Measurements from ENCODE around the gene DOK7.
"Not testable (repeated sequence)": the region's sequence is repeated elsewhere in the genome, so short reads cannot be mapped to it uniquely, and the experiment has no call there.

Gene DOK7

DNA sequence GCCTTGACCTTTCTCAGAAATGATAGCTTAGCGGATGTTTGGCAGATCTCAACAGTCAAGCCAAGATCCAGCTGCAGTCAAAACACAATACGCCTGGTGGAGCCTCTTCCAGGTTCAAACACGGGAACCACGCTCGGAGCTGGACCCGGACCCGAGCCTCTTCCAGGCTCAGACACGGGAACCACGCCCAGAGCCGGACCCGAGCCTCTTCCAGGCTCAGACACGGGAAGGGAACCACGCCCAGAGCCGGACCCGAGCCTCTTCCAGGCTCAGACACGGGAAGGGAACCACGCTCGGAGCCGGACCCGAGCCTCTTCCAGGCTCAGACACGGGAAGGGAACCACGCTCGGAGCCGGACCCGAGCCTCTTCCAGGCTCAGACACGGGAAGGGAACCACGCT, 48.5 kb downstream of the DOK7 start:
- DNase-seq = not testable (repeated sequence)

DNA sequence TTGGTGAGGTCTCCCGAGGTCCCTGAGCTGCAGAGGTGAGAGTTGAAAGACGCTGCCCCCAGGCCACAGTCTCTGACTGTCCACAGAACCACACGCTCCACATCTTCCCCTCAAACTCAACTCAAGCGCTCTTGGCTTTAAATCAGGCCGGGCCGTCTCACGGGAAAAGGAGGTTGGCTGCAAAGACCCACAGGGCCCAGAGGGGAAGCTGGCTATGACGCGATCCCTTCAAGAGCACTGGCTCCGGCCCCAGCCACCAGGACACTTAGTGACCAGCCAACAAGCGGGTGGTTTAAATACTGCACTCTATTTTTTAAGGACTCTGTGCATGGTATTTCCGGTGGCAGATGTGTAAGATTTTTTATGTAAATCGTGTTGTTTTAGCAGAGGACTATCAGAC, 49.2 kb downstream of the DOK7 start:
- no peak for DNase-seq

DNA sequence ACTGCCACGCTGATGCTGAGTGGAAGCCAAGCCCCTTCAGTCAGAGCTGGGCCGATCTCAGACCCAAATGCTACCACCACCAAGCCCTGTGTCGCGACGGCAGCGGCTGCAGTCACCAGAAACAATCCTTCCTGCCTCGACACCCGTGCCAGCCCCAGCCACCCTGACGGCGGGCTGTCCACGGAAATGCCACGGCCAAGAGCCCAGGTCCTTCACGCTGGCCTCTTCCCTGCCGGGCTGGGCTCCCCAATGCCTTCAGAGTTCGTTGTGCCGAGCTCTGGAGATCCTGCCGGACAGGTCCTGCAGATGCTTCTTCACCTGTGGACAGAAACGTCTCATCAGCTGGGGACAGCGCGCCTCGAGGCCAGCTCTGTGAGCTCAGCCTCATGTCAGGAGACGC, 49.6 kb downstream of the DOK7 start:
- DNase-seq = no peak

DNA sequence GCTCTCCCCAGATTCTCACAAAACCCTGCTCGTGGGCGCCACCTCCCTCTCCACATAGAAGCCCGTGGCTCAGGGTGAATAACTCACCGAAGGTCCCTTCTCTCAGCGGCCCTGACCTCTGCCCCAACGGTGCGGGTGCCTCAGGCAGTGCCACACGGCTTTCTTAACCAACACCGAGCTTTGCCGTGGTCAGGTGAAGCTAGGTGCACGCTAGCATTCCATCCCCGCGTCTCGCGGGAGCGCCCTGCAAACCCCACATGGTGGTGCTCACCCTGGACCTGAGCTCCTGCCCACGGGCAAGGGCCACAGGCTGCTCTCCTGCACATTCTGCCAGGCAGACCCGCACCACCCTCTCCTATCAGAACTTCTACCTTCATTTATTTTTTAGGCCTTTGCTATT, 50.7 kb downstream of the DOK7 start:
- no peak for DNase-seq

DNA sequence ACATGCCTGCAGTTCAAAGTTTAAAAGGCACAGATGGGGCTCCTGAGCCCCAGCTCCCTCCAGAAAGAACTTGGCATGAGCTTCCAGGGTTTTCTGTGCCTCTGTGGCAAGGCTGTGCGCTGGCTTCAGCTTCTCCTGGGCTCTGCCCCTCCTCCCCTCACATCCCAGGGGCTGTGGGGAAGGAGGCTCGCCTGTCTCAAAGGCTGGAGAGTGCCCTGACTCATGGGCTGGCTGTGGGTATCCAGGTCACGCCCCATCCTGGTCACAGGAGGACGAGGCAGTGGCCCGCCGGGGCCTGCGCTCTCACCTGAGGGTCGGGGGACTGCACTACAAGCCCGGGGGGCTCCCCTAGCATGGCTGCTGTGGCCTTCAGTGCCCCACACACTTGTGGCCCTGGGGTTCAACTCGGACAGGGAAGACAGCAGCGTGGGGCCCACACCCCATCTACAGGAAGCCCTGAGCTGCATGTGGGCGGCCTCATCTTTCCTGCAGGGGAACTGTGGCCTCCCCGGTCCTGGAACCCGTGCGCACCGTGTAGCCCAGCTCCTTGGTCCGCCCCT, 51.2 kb downstream of the DOK7 start:
- no peak for DNase-seq

DNA sequence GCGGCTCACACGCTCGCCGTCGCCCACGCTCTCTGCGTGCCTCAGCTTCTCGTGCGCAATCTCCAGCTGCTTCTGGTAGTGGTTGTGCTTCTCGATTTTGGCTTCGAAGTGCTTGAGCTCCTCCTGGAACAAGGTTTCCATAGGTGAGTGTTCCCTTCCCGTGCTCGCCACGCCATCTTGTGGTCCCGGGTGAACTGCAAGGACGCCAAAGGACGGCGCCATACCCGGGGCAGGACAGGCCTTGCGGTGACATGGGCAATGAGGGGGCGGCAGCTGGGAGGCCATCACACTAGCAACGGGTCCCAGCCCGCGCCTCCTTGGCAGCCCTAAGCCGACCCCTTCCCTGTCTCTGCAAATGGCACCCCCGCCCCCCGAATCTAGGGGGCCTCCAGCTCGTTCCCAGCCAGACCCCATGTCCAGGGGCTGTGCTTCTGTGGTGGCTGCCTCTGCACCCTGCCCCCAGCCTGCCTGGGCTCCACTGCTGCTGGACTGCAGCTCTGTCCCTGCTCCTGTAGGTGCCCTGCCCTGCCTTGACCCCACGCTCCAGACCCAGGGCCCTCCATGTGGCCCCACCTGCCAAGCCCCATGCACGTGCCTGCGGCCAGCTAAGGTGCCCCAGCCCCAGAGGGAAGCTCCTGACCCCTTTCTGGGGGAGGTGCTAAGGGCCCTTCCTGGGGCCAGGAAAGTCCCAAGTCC, 51.8 kb downstream of the DOK7 start:
- DNase-seq = no peak

DNA sequence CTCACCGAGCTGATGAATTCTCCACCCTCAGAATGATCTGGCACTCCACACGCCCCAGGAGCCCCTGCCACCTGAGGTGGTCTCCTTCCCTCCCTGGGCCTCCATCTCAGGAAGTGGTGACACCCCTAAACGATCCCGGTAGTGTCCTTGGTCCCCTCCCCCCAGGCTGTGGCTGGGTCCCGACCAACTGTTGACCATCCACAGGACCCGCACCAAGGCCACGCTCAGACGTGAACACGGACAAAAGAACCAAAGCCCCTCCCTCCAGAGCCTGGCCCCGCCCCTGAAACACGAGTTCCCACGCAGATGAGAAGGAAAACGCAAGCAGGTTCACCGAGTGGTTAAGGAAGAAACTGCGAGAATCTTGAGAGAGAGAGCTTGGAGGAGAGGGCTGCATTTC, 52.5 kb downstream of the DOK7 start:
- no peak for DNase-seq

DNA sequence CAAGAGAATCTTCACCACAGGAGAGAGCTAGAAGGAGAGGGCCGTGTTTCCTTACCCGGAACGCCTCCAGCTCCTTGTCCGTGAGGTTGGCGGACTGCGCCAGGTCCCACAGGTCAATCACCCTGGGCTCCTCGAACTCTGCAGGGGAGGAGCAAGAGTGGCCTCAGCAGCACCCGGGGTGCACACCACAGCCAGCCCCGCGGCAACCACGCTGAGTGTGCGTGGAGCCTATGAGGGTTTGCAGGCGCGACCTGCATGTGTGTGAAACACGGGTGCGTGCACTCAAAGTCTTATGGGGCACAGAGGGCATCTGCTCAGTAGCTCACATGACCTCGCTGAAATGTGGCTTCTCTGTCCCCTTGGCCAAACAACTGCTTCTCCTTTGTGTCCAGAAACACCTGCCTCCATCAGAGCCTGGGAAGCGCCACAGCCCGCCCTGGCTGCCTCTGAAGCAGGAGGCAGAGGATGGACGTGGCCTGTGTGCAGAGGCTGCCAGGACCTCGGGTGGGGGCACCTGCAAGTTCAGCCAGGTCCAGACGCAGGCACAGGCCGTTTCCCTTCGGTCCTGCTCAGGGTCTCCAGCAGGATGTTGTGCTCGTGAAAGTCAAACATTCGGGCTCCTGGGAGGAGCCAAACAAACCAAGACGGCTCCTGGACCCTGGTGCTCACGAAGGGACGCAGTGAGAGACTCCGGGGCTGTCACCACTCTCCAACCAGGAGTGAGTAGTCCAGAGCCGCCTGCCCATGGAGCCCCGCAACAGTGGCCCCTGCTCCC, 53.1 kb downstream of the DOK7 start:
- DNase-seq = no peak

DNA sequence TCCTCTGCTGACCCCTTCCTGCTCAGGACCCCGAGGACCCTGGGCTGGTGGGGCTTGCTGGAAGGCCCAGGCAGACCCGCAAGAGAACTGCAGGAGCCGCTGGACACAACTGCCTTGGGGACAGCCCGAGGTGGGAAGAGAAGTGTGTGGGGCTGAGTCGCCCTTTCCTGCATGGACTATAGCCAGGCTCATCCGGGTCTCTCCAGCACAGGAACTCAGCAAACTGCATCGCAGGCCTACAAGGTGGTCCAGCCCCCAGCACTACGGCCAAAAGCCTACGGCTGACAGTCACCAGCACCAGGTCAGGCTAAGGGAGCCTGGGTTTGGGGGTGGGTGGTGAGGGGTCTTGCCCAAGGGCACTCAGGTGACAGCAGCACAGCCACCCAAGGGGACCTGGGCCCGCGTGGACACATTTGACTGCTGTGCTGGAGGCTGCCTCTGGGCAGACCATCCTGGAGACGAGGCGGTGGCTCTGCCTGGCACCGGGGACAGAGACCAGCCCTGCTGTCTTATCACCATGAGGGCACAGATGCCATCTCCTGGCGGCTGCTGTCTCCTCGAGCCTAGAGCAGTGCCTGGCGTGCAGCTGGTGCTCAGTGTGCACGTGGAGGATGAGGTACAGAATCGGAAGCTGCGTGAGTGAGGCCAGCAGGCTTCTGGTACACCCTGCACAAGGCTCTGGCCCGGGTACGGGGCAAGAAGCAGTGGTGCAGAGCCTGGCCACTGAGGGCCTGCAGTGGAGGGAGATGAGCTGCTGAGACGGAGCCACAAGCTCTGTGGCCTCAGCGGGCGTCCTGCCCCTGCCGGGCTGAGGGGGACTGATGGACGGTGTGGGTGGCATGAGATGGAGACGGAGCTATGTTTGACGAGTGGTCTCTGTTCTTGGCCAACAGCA, 54.0 kb downstream of the DOK7 start:
- no peak for DNase-seq

DNA sequence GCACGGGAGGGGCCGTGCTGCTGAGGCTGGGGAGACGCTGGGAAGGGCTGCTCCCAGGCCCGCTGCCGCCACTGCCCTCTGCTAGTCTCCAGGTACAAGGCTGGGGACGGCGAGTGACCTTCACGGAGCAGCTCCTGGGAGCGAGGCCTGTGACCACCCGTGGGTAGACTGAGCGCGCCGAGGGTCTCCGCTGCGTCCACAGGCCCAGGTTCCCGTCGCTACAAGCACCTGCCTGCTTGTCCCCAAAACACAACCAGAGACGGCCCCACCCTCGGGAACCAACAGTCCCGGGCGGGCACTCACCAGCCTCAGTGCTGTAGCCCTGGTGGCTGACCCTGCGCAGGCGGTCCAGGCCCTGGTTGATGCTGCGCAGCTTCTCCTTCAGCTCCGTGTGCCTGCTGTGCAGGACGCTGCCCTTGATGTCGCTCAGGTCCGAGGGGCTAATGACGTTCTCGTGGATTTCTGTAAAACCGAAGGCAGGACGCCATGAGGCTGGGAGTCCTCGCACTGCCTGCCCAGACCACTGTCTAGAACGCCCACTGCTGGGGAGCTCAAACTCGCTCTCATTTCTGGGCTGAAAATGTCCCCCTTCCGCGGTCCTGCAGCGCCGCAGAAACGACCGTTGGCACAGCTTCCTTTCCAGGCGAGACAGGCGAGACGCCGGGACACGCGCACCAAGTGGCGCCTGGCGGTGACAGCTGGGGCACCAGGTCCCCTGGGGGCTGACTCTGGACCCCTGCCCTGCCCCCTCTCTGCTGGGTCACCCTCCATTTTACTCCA, 54.8 kb downstream of the DOK7 start:
- no peak for DNase-seq

DNA sequence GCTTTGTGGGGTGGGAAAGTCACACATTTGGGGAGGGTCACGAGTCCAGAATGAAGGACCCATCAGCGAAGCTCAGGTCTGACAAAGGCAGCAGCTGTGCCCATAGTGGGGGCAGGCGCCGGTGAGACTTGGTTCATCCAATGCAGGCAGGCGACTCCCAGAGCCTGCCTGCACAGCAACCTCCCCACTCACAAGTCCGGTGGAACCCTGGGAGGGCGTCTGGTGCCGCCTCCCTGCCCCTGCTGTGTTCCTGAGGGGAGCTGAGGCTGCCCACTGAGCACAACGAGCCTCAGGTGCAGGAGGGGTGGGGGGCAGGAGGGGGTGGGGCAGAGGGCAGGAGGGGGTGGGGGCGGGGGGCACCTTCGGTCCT, 55.4 kb downstream of the DOK7 start:
- DNase-seq = no peak

DNA sequence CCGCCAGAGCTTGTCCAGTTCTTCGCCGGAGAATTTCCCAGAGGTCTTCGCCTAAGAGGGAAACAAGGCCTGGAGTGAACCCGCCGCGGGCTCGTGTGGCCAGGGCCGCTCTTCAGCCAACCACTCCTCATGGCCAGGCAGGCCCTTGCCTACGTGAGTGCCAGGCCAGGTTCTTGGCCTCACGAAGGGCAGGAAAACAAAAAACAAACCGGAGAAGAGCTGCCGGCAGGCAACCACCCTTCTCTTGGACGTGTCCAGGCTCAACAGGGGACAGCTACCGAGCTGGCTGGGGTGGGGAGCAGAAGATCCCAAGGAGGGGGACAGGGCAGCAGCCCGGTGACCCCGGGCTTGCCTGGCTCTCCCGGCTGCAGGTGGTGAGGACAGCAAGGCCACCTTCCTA, 55.8 kb downstream of the DOK7 start:
- DNase-seq = no peak

DNA sequence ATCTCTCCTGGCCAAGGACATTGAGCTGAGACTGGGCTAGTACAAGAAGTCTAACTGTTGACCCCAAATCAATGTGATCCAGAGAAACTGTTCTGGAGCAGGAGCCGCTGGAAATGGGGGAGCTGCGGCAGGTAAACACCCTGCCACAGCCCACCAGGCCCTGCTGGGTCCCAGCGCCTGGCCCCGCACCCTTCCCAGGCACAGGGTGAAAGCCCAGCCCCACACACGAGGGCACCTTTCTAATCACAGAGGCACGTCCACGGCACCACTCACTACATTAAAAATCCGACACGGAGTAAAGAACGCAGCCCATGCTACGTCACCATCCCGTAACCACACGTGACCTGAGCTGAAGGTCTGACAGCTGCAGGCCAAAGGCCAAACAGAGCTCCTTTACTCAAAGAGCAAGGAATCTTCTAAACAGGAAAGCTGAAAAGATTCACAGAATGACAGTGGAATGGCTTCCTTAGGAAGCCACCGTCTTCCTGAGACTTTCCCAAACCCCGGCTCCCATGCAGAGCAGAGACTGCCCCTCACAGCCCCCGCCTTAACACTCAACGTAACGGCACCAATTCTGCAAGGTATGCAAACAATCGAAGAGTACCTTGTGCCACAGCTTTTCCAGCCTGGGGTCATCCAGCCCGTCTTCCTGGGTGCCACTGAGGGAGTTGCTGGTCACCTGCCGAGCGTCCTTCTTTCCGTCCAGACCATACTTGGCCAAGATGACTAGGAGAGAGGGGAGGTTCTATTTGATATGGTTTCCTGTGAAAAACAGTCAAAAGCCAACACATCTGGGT, 56.6 kb downstream of the DOK7 start:
- DNase-seq = no peak

DNA sequence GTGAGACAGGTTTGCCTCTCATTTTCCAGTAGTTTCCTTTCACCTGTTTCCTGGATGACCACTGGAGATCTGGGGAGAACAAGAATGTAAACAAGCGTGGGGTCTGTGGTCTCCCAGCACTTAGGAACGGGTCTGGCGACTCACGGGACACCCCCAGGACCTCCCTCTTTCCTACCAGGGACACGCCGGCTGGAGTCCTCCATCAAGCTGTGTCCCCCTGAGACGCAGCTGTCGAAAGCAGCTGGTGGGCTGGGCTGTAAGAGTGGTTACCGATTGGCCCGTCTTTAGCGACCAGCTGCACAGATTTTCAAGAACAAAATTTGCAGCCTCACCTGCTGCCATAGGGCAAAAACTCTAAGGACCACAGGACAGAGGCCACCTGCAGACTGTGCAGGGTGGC, 57.2 kb downstream of the DOK7 start:
- no peak for DNase-seq

DNA sequence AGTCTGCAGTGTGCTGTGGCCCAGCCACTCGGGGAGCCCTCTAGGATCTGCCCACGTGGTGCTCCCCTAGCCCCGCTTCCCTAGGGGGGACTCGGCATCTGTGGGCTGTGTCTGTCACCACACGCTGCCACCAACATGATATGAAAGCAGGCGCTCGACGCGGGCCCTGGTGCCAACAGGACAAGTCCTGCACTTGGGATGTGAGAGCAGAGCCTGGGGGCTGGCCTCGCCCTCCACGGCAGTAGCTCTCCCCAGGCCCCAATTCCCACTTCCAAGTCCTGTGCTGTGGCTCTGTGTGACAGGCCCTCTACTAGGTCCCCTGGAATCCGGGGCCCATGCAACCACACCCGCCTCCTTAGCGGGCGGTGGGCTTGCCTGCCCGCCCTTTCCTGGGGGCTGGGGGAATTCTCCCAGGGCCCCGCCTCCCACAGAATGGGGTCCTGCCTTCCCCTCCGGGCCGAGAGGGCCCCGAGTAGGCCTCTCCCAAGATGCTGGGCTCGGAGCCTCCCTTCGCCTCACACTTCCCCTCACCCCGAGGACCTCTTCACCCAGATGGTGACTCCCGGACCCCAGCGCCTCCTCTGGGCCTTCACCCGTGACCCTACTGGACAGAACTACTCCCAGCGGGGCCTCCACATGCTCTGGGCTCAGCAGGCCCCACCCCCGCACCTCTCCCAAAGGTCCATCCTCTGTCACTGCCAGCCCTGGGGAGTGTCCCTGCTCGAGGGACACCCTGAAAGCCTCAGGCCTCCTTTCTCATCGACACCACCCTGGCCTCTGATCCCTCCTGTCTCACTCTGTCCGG, 57.9 kb downstream of the DOK7 start:
- DNase-seq = no peak

DNA sequence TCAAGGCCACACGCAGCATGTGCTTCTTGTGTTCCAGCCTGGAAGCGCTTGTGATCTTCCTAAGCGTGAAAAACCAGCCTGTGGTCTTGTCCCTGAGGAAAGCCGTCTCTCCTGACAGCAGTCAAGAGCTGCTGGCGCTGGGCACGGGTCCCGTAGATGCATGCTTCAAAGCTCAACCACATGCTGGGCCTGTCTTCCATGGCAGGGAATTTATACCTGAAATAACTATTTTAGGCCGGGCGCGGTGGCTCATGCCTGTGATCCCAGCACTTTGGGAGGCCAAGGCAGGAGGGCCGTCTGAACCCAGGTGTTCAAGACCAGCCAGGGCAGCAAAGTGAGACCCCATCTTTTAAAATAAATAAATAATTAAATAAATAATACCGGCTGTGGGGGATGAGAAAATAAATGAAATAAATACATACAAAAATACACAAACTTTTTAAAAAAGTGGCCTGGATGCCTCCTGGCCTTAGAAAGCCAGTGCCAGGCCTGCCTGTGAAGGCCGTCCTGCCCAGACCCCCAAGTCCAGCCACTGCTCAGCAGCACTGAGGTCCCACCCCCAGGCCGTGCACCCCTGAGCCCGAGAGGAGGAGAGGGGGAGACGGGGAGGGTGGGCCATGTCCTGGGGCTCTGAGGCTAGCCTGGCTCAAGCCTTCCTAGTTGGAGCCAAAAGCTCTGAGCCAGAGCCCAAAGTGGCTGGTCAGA, 58.7 kb downstream of the DOK7 start:
- DNase-seq = no peak

DNA sequence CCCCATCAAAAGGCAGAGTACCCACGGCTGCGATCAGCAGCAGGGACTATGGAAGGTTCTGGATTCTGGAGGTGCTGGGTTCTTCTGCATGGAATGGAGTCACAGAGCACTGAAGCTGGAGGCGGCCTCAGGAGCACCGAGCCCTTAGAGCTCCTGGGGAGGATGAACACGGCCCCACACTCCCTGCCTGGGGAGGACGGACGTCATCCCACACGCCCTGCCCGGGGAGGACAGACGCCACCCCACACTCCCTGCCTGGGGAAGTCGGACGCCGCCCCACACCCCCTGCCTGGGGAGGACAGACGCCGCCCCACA, 59.2 kb downstream of the DOK7 start:
- no peak for DNase-seq

DNA sequence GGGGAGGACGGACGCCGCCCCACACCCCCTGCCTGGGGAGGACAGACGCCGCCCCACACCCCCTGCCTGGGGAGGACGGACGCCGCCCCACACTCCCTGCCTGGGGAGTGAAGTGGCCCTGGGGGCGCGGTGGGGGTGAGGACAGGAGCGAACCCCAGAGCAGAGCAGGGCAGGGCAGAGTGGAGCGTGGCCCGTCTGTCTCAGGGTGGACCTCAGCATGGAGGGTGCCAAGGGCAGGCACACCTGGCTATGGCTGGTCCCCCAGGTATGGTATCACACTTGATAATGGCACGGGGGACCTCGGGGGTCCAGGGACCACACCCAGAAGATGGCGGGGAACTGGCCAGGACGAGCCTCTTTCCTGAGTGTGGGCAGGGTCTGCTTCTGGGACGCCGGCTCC, 59.5 kb downstream of the DOK7 start:
- no peak for DNase-seq

DNA sequence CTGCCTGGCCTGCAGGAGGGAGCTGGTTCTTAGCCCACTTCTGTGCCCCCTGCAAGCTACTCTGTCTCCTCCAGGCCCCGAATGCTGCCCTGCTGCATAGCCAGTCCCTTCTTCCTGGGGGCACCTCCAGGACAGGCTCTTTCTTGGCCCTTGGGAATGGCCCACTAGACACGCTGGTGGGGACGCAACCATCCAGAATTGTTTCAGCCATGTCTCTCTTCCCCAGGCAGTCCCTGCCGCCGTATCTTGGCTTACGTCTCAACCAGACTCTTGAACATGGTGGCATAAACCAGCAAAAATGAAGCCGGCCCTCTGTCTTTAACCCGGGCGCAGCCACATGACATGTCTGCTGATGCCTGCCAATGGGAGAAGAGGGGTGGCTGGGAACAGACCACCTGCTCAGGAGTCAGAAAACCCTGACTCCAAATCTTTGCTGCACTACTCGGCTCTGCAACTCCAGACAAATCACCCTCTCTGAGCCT, 60.1 kb downstream of the DOK7 start:
- no peak for DNase-seq

DNA sequence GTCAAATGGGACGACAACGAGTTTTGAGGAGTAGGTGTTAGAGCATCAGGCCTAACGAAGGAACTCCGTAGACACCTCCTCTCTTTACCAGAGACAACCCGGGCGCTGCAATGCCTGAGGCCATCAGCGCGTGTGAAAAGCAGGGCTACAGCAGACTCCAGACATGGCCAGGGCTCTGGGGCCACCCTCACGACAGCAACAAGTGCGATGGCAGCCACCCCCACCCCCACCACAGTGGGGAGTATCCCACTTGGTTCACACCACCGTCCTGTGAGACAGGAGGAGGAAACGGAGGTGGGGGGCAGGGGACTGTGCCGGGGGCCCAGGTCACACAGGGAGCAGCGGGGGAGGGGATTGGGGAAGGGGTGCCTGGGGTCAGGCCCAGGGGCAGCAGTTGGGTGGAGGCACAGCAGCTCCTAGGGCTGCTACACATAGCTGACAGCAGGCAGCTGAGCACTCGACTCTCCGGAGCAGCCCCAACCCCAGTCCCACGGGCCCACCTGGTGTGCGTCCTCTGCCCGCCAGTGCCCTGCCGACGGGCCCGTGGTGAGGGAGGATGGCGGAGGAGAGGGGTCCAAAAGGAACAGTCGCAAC, 60.6 kb downstream of the DOK7 start:
- DNase-seq = no peak
